HL-60 (cell line): ENCODE results near the gene MACROD1.

Experiments used
- GABPA ChIP-seq: IDR thresholded peaks from 2 replicates; pipeline ENCODE4 v1.6.1; 2012; ENCODE audit warnings: low read depth
- POLR2AphosphoS5 ChIP-seq: IDR thresholded peaks from 2 replicates; pipeline ENCODE4 v1.6.1; 2012; ENCODE audit warnings: low read depth
- TF ChIP-seq, protein P1 (sequence below): IDR thresholded peaks from one replicate; pipeline ENCODE4 v1.5.1; 2011; ENCODE audit warnings: low read length, control low read depth, inconsistent platforms; ENCODE audit not compliant: insufficient read depth
- TF ChIP-seq, protein P2 (sequence below): IDR thresholded peaks from 2 replicates; pipeline ENCODE4 v1.6.1; 2012; ENCODE audit warnings: low read depth; ENCODE audit not compliant: insufficient replicate concordance

DNA sequence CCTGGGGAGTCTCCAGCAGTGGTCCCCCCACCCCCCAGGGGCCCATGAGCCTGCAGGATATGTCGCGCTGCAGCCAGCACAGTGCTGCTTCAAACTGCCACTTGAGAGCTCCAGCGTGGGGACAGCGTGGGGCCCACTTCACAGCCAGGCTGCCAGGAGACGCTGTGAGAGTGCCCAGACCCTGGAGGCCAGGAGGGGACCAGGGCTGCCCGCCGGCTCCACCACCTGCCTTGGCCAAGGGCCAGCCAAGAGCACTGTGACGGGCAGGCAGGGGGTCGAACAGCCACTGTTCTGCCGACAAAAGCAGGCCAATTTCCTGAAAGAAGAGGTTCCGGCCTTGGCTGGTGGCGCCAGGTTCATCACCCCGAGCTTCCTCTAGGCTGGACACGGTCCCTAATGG lies 70.0 kb downstream of the MACROD1 start:
- TF ChIP-seq, protein P1, sequence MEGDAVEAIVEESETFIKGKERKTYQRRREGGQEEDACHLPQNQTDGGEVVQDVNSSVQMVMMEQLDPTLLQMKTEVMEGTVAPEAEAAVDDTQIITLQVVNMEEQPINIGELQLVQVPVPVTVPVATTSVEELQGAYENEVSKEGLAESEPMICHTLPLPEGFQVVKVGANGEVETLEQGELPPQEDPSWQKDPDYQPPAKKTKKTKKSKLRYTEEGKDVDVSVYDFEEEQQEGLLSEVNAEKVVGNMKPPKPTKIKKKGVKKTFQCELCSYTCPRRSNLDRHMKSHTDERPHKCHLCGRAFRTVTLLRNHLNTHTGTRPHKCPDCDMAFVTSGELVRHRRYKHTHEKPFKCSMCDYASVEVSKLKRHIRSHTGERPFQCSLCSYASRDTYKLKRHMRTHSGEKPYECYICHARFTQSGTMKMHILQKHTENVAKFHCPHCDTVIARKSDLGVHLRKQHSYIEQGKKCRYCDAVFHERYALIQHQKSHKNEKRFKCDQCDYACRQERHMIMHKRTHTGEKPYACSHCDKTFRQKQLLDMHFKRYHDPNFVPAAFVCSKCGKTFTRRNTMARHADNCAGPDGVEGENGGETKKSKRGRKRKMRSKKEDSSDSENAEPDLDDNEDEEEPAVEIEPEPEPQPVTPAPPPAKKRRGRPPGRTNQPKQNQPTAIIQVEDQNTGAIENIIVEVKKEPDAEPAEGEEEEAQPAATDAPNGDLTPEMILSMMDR = no peak
- TF ChIP-seq, protein P2, sequence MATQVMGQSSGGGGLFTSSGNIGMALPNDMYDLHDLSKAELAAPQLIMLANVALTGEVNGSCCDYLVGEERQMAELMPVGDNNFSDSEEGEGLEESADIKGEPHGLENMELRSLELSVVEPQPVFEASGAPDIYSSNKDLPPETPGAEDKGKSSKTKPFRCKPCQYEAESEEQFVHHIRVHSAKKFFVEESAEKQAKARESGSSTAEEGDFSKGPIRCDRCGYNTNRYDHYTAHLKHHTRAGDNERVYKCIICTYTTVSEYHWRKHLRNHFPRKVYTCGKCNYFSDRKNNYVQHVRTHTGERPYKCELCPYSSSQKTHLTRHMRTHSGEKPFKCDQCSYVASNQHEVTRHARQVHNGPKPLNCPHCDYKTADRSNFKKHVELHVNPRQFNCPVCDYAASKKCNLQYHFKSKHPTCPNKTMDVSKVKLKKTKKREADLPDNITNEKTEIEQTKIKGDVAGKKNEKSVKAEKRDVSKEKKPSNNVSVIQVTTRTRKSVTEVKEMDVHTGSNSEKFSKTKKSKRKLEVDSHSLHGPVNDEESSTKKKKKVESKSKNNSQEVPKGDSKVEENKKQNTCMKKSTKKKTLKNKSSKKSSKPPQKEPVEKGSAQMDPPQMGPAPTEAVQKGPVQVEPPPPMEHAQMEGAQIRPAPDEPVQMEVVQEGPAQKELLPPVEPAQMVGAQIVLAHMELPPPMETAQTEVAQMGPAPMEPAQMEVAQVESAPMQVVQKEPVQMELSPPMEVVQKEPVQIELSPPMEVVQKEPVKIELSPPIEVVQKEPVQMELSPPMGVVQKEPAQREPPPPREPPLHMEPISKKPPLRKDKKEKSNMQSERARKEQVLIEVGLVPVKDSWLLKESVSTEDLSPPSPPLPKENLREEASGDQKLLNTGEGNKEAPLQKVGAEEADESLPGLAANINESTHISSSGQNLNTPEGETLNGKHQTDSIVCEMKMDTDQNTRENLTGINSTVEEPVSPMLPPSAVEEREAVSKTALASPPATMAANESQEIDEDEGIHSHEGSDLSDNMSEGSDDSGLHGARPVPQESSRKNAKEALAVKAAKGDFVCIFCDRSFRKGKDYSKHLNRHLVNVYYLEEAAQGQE = no peak
- no peak for TF ChIP-seq POLR2AphosphoS5
- TF ChIP-seq GABPA = no peak
